K562 (cell line): ENCODE results near the gene RPL18A. TPM values are rescaled to one million over a fixed set of nuclear protein-coding genes. Genes with fewer than 3 reads are reported as not detected.

Experiments used
- ATAC-seq: fragments of 200-7000 bp; cut with Tn5 transposase; 3 replicates; pipeline ENCODE4 v1.9.1; 2020; ENCODE audit warnings: moderate library complexity
- BruUV-seq: library from RNA; stranded (reverse); fragments of 400-500 nt; replicated peaks from 2 replicates; lab custom pipeline; 2021; lab: Mats Ljungman, UMichigan
- CTCF ChIA-PET: fragments of 300-600 bp; formaldehyde crosslinking; extraction: SDS; loops from one replicate; lab custom pipeline; 2021; ENCODE audit warnings: low intra/inter-chr PET ratio; lab: Yijun Ruan, JAX
- POLR2A ChIA-PET: fragments of 300-600, 350-650 bp; sonication (Branson Sonifier 250); formaldehyde crosslinking; extraction: SDS; loops from one replicate; lab custom pipeline; 2021; ENCODE audit warnings: antibody characterized with exemption, inconsistent platforms; lab: Yijun Ruan, JAX
- DNase-seq, 4 experiments: peaks; one replicate each; pipeline versions ENCODE4 v3.0.0 to v3.0.0-alpha.2; 2011 to 2018; ENCODE audit warnings: low spot score in 3 of 4, mixed read lengths in 3 of 4; ENCODE audit errors: extremely low read depth in 1 of 4
- FAIRE-seq: peaks from 2 replicates; lab custom pipeline; 2011; peaks lifted over from hg19 to GRCh38; lab: Jason Lieb, UNC
- H2AFZ ChIP-seq: 2 replicates; pipeline ENCODE4 v1.6.0; 2011; ENCODE audit warnings: low read depth, low read length, control low read depth, inconsistent platforms
- H3K27ac ChIP-seq: fragments of 200-600 bp; 3 replicates; pipeline ENCODE4 v1.8.0; 2011; ENCODE audit warnings: low read depth, mild to moderate bottlenecking, control low read depth, inconsistent platforms, low read length, moderate library complexity, mixed read lengths; ENCODE audit errors: extremely low read depth
- H3K27me3 ChIP-seq, 2 experiments: fragments of 300-600 bp in 1 of 2; 2 replicates in 1 of 2; 3 replicates in 1 of 2; pipeline versions ENCODE4 v1.6.0 to v1.8.0; 2011; ENCODE audit warnings: inconsistent platforms in 2 of 2, low read length in 2 of 2, mild to moderate bottlenecking in 1 of 2, mixed read lengths in 1 of 2, moderate library complexity in 1 of 2; ENCODE audit not compliant: control insufficient read depth in 2 of 2, insufficient read depth in 2 of 2
- H3K36me3 ChIP-seq: fragments of 300-600 bp; 3 replicates; pipeline ENCODE4 v1.8.0; 2011; ENCODE audit warnings: mild to moderate bottlenecking, low read length, inconsistent platforms; ENCODE audit not compliant: control insufficient read depth, insufficient read depth
- H3K4me1 ChIP-seq, 2 experiments: fragments of 200-600 bp in 1 of 2; replicated peaks in 1 of 2; 2 replicates in 1 of 2; 3 replicates in 1 of 2; pipeline versions ENCODE4 v1.5.1 to v1.8.0; 2011; ENCODE audit warnings: inconsistent platforms in 2 of 2, low read length in 2 of 2, mild to moderate bottlenecking in 1 of 2, mixed read lengths in 1 of 2, moderate library complexity in 1 of 2; ENCODE audit not compliant: control insufficient read depth in 2 of 2, insufficient read depth in 2 of 2
- H3K4me2 ChIP-seq: 2 replicates; pipeline ENCODE4 v1.6.1; 2011; ENCODE audit warnings: low read length, control low read depth, inconsistent platforms, mixed read lengths; ENCODE audit not compliant: insufficient read depth
- H3K4me3 ChIP-seq: fragments of 200-600 bp; sonication (generic), shearing (Covaris generic); 2 replicates; pipeline ENCODE4 v1.5.1; 2016; ENCODE audit warnings: control low read depth, inconsistent platforms
- H3K79me2 ChIP-seq: fragments of 200-600 bp; 3 replicates; pipeline ENCODE4 v1.8.0; 2011; ENCODE audit warnings: low read length, inconsistent platforms; ENCODE audit not compliant: control insufficient read depth, insufficient read depth
- H3K9ac ChIP-seq, 2 experiments: 2 replicates each; pipeline versions ENCODE4 v1.6.0 to v1.6.1; 2011; ENCODE audit warnings: low read depth in 2 of 2, low read length in 2 of 2, control low read depth in 1 of 2, inconsistent platforms in 1 of 2, mild to moderate bottlenecking in 1 of 2, mixed read lengths in 1 of 2; ENCODE audit not compliant: insufficient read depth in 1 of 2
- H3K9me1 ChIP-seq: one replicate; pipeline ENCODE4 v1.6.0; 2011; ENCODE audit warnings: inconsistent platforms, mild to moderate bottlenecking, low read length, moderate library complexity; ENCODE audit not compliant: control insufficient read depth, insufficient read depth
- H3K9me3 ChIP-seq: replicated peaks from 2 replicates; pipeline ENCODE4 v1.5.1; 2011; ENCODE audit warnings: low read depth, low read length, inconsistent platforms; ENCODE audit not compliant: control insufficient read depth, insufficient read depth
- H4K20me1 ChIP-seq: replicated peaks from 2 replicates; pipeline ENCODE4 v1.6.1; 2011; ENCODE audit warnings: low read length, inconsistent platforms, mixed read lengths; ENCODE audit not compliant: control insufficient read depth, insufficient read depth
- ESRRB ChIP-seq: fragments of 250-450 bp; sonication (Bioruptor Pico); IDR thresholded peaks from 2 replicates; pipeline ENCODE4 v1.5.0; 2020; ENCODE audit warnings: mild to moderate bottlenecking, moderate library complexity, borderline replicate concordance
- GABPA ChIP-seq: fragments of 200-800 bp; sonication (Bioruptor generic); conservative IDR thresholded peaks from 2 replicates; pipeline ENCODE4 v1.6.1; 2016; ENCODE audit warnings: low read depth, missing genetic modification characterization, missing compliant biosample characterization
- TAF15 ChIP-seq: fragments of 200-400 bp; formaldehyde crosslinking; IDR thresholded peaks from 2 replicates; pipeline ENCODE4 v1.6.1; 2017; ENCODE audit warnings: mild to moderate bottlenecking, low read depth, low read length, moderate library complexity
- ZNF232 ChIP-seq: sonication (generic); formaldehyde crosslinking; IDR thresholded peaks from 2 replicates; pipeline ENCODE4 v1.8.0; 2022; ENCODE audit warnings: mild to moderate bottlenecking, missing genetic modification reagents
- ZNF507 ChIP-seq: conservative IDR thresholded peaks from 2 replicates; pipeline ENCODE4 v1.6.1; 2017; ENCODE audit warnings: missing genetic modification characterization, missing compliant biosample characterization
- WGBS: fragments of 100-300 bp; shearing (Covaris generic); methylation state at CpG from one replicate; pipeline ENCODE4 v1.1.6; 2016; ENCODE audit warnings: low coverage, mixed read lengths; ENCODE audit not compliant: insufficient coverage; ENCODE audit errors: missing lambda C conversion rate; 5-methylcytosine and 5-hydroxymethylcytosine counted together
- in situ Hi-C: fragments of 300-500 bp; cut with MboI; formaldehyde crosslinking; loops from 4 replicates; pipeline ENCODE4 v1.15.0; 2018; ENCODE audit warnings: inconsistent platforms, mixed read lengths
- intact Hi-C: fragments of 100-400 bp; cut with micrococcal nuclease; formaldehyde crosslinking; loops from 2 replicates; pipeline ENCODE4 v1.14.2; 2022
- polyA plus RNA-seq, 8 experiments: library from polyadenylated mRNA; depleted of rRNA in 4 of 8; stranded (reverse) in 5 of 8; unstranded in 3 of 8; fragments of >200 nt; fragmentation: Nextera tagmentation in 2 of 8; fragmentation: Illumina TruSeq in 1 of 8; extraction: Ambion mirVana in 2 of 8; extraction: Trizol in 1 of 8; gene quantifications; 2 replicates each; pipeline versions ENCODE4 v1.2.1 to v1.2.3, GENCODE V29; 2011 to 2014; ENCODE audit warnings: inconsistent platforms in 1 of 8, missing spikeins in 1 of 8
- total RNA-seq, 7 experiments: library from RNA; depleted of rRNA in 6 of 7; stranded (reverse); fragments of >200 nt in 6 of 7; fragmentation: Illumina TruSeq in 2 of 7; extraction: Trizol in 2 of 7; gene quantifications; 2 replicates each; pipeline versions ENCODE4 v1.2.1 to v1.2.3, GENCODE V29; 2011 to 2021; ENCODE audit warnings: low replicate concordance in 1 of 7
- TF ChIP-seq, protein P1 (sequence below): fragments of 450-650 bp; IDR thresholded peaks from 2 replicates; pipeline ENCODE4 v1.7.0; 2016; ENCODE audit warnings: borderline replicate concordance
- TF ChIP-seq, protein P2 (sequence below): fragments of 250-450 bp; sonication (Bioruptor Pico); IDR thresholded peaks from 2 replicates; pipeline ENCODE4 v1.5.0; 2020; ENCODE audit warnings: mild to moderate bottlenecking

The RPL18A gene
- total and polyA plus RNA-seq, 9 of the 15 experiments (the other 6 are each of a cell fraction or from before 2014, with no cell fraction given): 626 to 2,882 (median 1,895) TPM

DNA sequence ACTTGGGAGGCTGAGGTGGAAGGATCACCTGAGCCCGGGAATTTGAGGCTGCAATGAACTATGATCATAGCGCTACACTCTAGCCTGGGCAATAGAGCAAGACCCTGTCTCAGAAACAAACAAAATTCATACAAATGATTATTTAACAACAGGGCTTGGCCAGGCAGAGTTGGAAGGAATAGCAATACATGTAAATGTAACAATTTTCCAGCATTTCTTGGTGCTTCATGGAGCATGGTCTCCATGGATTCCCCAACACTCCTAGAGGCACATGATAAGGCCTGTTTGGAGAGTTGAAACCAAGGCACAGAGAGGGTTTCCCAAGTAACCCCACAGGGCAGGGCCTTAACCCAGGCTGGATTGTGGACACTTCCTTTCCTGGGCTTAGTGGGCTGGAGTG lies 48.6 kb upstream of the RPL18A start:
- H3K9me1 ChIP-seq: no peaks in the 10 kb centered on the region
- no peaks in the 10 kb centered on the region for H3K36me3 ChIP-seq
- TF ChIP-seq ZNF507 (tag): peak; percentile 92
- TF ChIP-seq TAF15: no peak
- POLR2A ChIA-PET: no interaction called here
- H3K79me2 ChIP-seq: no peaks in the 10 kb centered on the region
- no TSS peak for BruUV-seq
- no peak overlapping the region for H3K9ac ChIP-seq
- intact Hi-C loops: no loop called here
- CTCF ChIA-PET: no interaction called here
- peaks cover 0 to 6% of the 10 kb centered on the region in 2 experiments; a peak in 2 of 5 replicates for H3K4me1 ChIP-seq
- ATAC-seq: no peak
- H3K4me2 ChIP-seq: no peak overlapping the region
- no peak for DNase-seq
- H3K27me3 ChIP-seq: peaks cover 34 to 68% of the 10 kb centered on the region in 2 experiments
- H2AFZ ChIP-seq: no peak overlapping the region
- no peaks in the 10 kb centered on the region for H3K9me3 ChIP-seq
- no peak for FAIRE-seq
- WGBS: 30% methylated on average over 2 of the region's 2 CpGs
- H3K4me3 ChIP-seq: no peak overlapping the region
- in situ Hi-C loops: no loop called here
- H4K20me1 ChIP-seq: 0 out of 2 replicates have a peak, but pooled peaks cover 7% of the 10 kb centered on the region
- H3K27ac ChIP-seq: no peak overlapping the region

DNA sequence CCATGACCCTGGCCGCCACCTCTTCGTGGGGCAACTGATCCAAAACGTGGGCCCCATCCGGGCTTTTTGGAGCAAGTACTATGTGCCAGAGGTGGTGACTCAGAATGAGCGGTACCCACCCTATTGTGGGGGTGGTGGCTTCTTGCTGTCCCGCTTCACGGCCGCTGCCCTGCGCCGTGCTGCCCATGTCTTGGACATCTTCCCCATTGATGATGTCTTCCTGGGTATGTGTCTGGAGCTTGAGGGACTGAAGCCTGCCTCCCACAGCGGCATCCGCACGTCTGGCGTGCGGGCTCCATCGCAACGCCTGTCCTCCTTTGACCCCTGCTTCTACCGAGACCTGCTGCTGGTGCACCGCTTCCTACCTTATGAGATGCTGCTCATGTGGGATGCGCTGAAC lies 48.0 kb upstream of the RPL18A start:
- no peaks in the 10 kb centered on the region for H3K9me3 ChIP-seq
- H3K9ac ChIP-seq: no peak overlapping the region; a peak in 1 of 4 replicates
- peaks cover 39 to 74% of the 10 kb centered on the region in 2 experiments for H3K27me3 ChIP-seq
- H3K27ac ChIP-seq: no peak overlapping the region
- no peak for TF ChIP-seq ESRRB (CRISPR knock-in tag)
- TF ChIP-seq, protein P1, sequence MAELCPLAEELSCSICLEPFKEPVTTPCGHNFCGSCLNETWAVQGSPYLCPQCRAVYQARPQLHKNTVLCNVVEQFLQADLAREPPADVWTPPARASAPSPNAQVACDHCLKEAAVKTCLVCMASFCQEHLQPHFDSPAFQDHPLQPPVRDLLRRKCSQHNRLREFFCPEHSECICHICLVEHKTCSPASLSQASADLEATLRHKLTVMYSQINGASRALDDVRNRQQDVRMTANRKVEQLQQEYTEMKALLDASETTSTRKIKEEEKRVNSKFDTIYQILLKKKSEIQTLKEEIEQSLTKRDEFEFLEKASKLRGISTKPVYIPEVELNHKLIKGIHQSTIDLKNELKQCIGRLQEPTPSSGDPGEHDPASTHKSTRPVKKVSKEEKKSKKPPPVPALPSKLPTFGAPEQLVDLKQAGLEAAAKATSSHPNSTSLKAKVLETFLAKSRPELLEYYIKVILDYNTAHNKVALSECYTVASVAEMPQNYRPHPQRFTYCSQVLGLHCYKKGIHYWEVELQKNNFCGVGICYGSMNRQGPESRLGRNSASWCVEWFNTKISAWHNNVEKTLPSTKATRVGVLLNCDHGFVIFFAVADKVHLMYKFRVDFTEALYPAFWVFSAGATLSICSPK: no peak
- TF ChIP-seq ZNF232: no peak
- TF ChIP-seq, protein P2, sequence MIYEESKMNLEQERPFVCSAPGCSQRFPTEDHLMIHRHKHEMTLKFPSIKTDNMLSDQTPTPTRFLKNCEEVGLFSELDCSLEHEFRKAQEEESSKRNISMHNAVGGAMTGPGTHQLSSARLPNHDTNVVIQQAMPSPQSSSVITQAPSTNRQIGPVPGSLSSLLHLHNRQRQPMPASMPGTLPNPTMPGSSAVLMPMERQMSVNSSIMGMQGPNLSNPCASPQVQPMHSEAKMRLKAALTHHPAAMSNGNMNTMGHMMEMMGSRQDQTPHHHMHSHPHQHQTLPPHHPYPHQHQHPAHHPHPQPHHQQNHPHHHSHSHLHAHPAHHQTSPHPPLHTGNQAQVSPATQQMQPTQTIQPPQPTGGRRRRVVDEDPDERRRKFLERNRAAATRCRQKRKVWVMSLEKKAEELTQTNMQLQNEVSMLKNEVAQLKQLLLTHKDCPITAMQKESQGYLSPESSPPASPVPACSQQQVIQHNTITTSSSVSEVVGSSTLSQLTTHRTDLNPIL (CRISPR knock-in tag): no peak
- TF ChIP-seq GABPA (tag): no peak
- H4K20me1 ChIP-seq: 0 out of 2 replicates have a peak, but pooled peaks cover 7% of the 10 kb centered on the region
- H3K9me1 ChIP-seq: no peaks in the 10 kb centered on the region
- H3K4me3 ChIP-seq: no peak overlapping the region
- no peak for FAIRE-seq
- BruUV-seq: no TSS peak
- WGBS: 2% methylated on average over 20 of the region's 20 CpGs
- no peaks in the 10 kb centered on the region for H3K79me2 ChIP-seq
- no peak for DNase-seq
- POLR2A ChIA-PET: no interaction called here
- H3K4me1 ChIP-seq: peaks cover 0 to 8% of the 10 kb centered on the region in 2 experiments; a peak in 2 of 5 replicates
- intact Hi-C loops: no loop called here
- H3K36me3 ChIP-seq: no peaks in the 10 kb centered on the region
- CTCF ChIA-PET: no interaction called here
- no peak overlapping the region for H3K4me2 ChIP-seq
- no peak overlapping the region for H2AFZ ChIP-seq
- ATAC-seq: no peak
- in situ Hi-C loops: no loop called here
